Measurements from ENCODE around the gene ATP2A3.

- TF ChIP-seq CTCF (conservative IDR thresholded peaks at IDR 0.05) (no peak), EZH2 (IDR thresholded peaks at IDR 0.05; ENCODE audit: low read depth) (no peak)
Measured at GRCh38 chr17:3894188-3894587, 70.0 kb downstream of the ATP2A3 start.
